Measurements from ENCODE around the gene ZNF280C.
"Not testable (repeated sequence)": the region's sequence is repeated elsewhere in the genome, so short reads cannot be mapped to it uniquely, and the experiment has no call there.

ZNF280C gene, protein sequence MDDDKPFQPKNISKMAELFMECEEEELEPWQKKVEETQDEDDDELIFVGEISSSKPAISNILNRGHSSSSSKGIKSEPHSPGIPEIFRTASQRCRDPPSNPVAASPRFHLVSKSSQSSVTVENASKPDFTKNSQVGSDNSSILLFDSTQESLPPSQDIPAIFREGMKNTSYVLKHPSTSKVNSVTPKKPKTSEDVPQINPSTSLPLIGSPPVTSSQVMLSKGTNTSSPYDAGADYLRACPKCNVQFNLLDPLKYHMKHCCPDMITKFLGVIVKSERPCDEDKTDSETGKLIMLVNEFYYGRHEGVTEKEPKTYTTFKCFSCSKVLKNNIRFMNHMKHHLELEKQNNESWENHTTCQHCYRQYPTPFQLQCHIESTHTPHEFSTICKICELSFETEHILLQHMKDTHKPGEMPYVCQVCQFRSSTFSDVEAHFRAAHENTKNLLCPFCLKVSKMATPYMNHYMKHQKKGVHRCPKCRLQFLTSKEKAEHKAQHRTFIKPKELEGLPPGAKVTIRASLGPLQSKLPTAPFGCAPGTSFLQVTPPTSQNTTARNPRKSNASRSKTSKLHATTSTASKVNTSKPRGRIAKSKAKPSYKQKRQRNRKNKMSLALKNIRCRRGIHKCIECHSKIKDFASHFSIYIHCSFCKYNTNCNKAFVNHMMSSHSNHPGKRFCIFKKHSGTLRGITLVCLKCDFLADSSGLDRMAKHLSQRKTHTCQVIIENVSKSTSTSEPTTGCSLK

DNA sequence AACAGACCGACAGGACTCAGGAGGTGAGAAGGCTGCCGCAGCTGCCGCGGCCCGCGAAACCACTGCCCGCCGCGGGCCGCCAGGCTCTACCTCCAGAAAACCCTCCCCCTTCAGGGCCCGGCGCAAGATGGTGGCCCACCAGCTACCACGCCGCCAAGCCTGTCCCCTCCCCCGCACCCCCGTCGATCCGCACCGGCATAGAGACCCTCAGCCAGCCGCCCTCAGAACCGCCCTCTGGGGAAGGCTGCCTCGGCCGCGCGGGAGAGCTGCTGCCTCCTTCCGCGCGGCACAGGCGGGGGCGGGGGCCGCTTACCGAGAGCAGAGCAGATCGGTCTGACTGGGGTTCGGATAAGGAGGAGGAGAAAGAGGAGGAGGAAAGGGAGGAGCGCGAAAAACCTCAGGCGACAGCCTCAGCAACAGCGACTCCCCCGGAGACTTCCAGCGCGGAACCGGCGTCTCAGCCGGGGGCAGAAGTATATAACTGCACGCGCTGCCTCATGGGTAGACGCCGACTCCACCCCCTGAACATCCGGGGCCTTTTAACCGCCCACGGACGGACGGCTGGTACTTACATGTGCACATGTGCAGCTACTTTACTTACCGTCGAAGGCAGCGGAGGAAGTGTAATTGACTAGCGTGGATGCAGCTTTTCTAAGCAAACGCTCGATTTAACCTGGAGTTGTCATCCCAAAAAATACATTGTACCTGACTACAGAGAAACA, at the start of gene ZNF280C:
Gene ZNF280C, minus strand, starts transcription at position 451 of the 722 bp plus-strand sequence. CDS start 8,450 bp downstream, outside the sequence.
- peak; percentile 83 to 86 for DNase-seq (ENCODE audit: low read depth in 2 of 2)

DNA sequence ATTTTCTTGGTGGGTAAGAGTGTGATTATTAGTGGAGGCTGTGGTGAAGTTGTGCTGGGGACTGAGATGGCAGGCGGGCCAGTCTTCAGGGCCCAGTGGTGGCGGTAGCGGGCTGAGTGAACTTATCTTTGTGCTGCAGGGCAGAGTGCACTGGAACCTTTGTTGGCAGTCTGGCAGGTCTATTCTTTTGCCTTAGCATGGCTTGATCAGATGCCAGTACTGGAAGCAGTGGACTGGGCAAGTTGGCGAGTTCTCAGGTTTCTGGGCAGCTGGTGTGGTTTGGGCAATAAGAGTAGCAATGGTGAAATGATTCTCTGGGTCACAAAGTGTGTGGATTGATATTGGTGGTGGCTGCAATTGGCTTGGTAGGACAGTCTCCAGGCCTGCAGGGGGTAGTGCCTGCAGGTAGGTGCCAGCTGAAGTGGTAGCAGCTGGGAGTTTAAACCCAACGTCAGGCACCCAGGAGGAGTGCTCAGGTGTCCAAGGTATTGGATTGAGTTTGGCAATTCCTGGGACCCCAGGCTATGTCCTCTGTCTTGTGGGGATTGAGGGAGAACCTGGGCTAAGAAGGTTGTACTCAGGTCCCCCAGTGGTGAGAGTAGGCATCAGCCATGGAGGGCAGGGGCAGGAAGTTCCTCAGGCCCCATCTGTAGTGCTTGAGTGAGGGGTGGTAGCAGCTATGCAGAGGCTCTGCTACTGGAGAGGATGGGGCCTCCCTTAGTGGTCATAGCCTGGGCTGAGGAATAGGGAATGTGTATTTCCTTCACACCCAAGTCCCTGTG, 36.1 kb upstream of the ZNF280C start:
- no peak for DNase-seq (ENCODE audit: low read depth in 2 of 2)

DNA sequence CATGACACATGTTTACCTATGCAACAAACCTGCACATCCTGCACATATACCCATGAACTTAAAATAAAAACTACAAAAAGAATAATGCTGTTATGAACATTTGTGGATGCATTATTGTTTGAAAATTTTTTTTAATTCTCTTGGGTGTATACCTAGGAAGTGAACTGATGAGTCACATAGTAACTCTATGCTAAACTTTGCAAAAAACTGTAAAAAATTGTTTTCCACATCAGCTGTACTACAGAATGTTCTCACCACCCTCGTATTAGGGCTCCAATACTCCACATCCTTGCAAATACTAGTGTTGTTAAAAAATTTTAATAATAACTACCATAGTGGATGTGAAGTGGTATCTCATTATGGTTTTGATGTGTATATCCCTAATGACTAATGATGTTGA, 33.3 kb upstream of the ZNF280C start:
- no peak for DNase-seq (ENCODE audit: low read depth in 2 of 2)

DNA sequence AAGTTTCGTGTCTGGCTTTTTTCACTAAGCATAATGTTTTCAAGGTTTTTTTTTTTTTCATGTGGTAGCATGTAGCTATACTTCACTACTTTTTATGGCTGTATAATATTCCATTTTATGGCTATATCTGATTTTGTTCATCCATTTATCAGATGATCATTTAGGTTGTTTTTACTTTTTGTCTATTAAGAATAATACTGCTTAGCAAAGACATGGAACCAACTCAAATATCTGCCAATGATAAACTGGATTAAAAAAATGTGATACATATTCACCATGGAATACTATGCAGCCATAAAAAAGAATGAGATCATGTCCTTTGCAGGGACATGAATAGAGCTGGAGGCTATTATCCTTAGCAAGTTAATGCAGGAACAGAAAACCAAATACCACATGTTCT, 32.7 kb upstream of the ZNF280C start:
- DNase-seq (ENCODE audit: low read depth in 2 of 2), result no peak

DNA sequence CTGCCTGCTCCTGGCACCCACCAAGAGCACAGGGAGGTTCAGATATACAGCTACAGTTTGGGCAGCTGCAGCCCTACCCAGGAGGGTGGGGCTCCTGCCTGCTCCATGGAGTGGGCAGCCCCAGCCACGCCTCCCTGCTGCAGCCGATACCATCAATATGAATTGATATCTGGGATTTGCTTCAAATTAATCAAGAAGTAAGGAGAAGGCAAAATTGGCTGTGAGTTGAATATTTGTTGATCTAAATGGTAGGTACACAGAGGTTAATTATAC, 31.2 kb upstream of the ZNF280C start:
- DNase-seq (ENCODE audit: low read depth in 2 of 2), result no peak

DNA sequence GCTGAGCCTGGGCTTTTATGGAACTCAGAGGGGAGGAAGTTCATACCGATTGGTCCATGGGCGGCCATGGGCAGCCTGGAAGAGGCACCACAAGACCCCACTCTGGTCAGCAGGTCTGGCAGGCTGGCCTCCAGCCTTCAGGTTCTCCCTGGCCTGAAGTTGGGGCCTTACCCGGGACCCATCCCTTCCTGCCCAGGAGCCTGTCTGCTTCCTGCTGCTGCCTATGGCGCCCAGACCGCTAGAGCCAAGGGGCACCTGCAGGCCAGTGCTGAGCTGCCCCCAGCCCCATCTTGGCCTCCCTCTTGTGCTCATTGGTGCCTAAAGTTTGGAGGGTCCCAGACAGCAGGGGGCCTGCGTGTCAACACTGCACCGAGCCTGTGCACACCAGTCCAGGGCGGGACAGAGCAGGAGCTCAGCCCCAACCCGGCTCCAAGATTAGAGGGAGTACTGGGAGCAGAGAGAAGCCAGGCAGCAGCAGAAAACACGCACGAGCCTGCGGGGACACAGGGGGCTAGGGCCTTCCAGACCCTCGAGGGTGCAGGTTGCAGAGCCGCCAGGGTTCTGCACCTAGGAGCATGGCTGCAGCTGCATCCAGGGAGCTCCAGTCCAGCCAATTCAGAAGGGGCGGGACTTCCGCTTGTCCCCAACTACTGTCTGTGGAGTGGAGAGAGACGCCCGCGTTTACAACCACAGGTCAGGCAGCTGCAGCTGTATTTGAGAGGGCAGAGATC, 30.7 kb upstream of the ZNF280C start:
- DNase-seq (ENCODE audit: low read depth in 2 of 2), result no peak

DNA sequence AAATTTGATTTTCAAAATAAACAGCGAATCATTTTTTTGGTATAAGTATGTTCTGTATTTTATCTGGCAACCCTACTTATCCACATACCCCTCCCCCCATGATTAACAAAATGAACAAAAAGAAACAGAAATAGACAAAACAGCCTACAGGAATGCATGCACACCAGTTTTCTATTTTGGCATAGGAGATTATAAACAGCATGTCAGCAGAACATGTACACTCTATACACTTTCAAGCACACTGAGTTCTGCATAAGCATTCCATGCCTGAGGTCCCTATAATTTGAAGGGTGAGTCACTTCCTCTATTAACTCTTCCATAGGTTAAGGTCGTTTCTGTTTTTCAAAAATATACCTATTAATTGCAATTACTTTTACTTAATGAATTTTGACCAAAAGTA, 28.0 kb upstream of the ZNF280C start:
- no peak for DNase-seq (ENCODE audit: low read depth in 2 of 2)

DNA sequence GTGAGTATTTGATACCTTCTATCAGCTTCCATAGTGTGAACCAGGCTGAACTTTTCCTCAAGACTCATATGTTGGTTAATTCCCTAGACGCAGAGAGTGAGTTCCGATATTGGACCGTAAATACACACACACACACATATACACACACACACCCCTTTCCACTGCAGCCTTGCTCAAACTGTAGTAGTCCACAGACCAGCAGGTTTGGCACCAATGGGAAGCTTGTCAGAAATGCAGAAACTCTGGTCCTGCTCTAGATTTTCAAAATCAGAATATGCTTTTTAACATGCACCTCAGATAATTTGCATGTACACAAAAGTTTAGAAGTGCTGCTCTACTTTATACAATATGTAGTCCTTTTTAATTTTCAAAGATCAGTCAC, 27.6 kb upstream of the ZNF280C start:
- no peak for DNase-seq (ENCODE audit: low read depth in 2 of 2)

DNA sequence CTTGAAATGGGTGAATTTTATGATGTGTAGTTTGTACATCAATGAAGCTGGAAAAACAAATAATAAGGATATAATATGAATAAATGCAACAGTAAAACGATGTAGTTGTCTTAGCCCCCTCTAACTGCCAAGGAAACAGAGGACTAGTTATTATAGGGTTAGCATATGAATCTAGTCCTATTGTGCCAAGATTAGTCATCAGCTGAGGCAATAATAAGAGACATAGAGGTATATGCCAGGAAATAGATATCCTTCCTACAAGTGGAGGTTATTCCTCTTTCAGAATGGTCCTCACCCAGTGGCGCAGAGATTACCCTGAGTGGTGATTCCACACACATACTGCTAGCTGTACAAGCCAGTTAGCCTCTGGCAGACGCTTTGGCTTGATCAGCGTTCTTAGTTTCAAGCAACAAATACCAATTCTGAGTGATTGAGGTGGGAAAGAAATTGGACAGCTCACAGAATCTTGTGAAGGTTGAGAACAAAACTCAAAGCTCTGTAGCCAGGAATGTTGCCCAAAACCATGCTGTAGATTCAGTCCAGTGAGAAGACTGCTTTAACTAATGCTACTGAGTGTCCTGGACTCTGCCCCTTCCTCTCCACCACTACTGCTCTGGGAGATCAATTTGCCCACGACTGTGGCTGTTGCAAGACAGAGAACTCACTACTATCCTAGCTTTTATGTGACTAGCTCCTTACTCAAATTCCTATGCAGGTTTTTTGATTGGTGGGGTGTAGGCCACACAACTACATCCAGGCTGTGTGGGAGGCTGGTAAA, 27.0 kb upstream of the ZNF280C start:
- DNase-seq (ENCODE audit: low read depth in 2 of 2), result no peak

DNA sequence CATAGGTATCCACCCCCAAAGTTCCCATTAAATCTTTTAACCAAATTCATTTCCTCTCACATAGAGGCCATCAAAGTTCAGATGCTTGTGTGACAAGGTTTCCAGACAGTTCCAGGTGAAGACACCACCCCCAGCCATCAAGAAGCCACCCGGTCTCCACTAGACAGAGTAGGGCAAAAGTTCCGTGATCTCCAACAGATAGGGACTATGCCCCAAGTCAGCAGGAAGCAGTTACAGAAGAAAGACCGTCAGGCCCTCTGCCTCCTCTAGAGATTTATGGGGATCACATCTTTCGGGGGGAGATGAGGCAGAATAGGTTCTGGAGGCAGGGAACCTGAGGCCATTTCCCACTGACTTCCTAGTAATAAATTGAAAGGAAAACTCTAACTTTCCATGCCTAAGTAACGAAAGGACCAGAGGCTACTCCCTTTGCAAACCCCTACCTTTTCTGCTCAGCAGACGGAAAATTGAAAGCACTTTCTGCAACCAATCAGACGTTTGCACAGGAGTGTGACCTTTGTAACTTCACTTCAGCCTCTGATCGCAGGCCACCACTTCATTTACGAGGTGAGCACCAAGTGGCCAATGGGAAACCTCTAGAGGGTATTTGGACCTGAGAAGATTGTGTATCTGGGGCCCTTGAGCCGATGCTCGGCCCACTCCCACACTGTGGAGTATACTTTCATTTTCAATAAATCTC, 18.5 kb upstream of the ZNF280C start:
- DNase-seq (ENCODE audit: low read depth in 2 of 2), result no peak

DNA sequence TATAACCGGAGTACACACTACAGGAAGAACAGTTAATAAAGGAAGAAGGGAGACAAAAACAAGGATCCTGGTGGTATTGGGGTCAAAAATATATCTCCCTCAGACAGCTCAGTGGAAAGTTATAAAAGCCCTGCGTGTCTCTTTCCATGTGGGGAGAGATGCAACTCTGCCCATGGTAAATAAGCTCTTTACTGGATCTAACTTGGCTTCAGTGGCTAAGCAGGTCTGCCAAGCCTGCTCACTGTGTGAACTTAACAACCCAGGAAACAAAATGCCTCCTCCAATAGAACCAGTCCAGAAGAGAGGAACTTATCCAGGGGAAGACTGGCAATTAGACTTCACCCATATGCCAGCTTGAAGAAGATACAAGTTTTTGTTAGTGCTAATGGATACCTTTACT, 17.0 kb upstream of the ZNF280C start:
- DNase-seq (ENCODE audit: low read depth in 2 of 2), result no peak

DNA sequence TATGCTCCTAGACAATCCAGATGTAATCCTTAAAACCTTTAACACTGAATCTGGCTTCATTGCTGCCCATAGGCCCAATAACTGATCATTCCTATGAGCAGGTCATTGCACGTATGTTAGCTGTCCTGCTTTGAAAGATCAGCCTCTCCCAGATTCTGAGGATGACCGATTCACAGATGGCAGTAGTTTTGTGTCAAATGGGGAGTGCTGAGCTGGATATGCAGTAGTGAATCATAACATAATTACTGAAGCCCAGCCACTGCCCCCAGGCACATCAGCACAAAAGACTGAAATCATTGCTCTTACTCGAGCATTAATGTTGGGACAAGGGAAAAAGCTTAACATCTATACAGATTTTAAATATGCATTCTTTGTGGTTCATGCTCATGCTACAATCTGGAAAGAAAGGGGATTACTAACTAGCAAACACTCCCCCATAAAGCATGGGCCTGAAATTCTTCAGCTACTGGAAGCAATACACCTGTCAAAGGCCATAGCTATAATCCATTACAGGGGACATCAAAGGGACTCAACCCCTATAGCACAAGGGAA, 16.4 kb upstream of the ZNF280C start:
- DNase-seq (ENCODE audit: low read depth in 2 of 2), result no peak

DNA sequence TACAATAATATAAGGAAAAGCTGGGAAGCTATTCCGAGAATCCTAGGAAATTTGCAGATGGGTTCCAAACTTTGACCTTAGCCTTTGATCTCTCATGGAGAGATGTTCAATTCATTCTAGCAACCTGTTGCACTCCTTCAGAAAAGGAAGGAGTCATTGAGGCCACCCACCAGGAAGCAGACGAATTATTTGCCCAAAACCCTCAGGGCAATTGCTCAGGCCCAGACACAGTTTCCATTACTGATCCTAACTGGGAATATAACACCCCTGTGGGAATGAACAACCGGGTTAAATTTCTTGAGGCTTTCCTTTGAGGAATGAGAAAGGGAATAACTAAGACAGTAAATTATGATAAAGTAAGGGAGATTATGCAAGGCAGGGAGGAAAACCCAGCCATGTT, 13.5 kb upstream of the ZNF280C start:
- DNase-seq (ENCODE audit: low read depth in 2 of 2), result no peak

DNA sequence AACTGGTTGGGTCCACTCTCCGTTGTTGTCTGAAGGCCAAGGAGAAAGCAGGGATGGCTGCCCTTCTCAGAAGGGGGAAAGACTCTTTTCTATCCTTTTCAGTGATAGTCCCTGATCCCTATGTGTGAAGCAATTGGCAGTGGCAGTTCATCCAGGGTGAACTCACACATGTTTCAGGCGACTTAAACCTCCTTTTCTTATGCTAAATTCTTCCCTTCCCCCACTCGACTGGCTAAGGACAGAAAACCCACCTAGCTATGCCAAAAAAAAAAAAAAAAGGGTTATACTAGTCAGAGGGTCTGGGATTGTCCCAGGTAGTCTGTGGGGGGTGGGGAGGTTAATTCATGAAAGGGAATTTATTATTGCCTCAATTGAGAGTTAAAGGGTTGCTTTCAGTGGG, 12.2 kb upstream of the ZNF280C start:
- no peak for DNase-seq (ENCODE audit: low read depth in 2 of 2)

DNA sequence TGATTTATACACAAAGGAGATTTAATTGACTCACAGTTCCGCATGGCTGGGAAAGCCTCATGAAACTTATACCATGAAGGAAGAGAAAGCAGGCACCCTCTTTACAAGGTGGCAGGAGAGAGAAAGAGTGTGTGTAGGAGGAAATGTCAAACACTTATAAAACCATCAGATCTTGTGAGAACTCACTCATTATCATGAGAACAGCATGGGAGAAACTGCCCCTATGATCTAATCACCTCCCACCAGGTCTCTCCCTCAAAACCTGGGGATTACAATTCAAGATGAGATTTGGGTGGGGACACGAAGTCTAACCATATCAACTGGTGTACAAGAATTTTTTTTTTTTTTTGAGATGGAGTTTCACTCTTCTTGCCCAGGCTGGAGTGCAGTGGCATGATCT, 3.6 kb upstream of the ZNF280C start:
- DNase-seq (ENCODE audit: low read depth in 2 of 2), result not testable (repeated sequence)

DNA sequence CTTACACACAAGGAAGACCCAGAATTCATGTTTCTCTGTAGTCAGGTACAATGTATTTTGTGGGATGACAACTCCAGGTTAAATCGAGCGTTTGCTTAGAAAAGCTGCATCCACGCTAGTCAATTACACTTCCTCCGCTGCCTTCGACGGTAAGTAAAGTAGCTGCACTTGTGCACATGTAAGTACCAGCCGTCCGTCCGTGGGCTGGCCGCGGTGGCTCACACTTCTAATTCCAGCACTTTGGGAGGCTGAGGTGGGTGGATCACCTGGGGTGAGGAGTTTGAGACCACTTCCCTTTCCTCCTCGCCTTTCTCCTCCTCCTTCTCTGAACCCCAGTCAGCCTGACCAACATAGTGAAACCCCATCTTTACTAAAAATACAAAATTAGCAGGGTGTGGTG, 692 bp upstream of the ZNF280C start:
- DNase-seq (ENCODE audit: low read depth in 2 of 2), result not testable (repeated sequence)

DNA sequence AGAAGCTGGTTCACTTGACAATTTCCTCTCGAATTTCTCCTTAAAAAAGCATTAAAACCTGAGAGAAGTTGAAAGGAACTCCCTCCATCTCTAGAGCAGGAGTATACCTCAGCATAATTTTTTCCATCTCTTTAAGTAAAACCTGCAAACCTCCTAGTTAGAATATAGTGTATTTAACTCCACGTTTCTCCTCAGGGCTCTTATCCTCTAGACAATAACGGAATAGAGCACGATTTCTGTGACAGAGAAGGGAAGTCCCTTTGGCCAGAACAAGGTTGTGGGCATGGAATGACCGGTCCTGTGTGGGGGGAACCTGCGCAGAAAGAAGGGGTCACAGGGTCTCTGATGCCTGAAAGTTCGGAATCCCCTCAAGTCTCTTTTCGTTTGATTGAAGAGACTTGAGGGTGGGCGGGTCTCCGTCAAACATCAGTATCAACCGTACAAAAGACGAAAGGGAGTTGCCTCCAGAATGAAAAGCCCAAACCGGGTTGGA, 697 bp downstream of the ZNF280C start:
- peak in 1 of 2 donors; percentile 1 for DNase-seq (ENCODE audit: low read depth in 2 of 2)

DNA sequence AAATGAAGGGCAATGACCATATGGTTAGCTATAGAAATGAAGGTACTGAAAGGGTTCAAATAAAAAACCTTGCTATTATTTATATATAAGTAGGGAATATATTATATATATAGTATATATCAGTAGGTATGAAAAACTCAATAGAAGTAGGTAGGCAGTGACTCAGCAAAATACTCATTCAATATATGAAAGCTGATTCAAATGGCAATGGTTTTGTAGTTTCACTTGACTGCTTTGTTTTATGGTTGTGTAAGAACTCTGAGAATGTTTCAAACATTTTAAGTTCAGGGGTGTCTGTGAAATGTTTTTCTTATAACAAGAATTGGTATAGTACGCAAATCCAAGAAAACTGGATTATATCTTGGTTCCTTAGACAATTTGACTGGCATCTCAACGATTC, 4.1 kb downstream of the ZNF280C start:
- no peak for DNase-seq (ENCODE audit: low read depth in 2 of 2)

DNA sequence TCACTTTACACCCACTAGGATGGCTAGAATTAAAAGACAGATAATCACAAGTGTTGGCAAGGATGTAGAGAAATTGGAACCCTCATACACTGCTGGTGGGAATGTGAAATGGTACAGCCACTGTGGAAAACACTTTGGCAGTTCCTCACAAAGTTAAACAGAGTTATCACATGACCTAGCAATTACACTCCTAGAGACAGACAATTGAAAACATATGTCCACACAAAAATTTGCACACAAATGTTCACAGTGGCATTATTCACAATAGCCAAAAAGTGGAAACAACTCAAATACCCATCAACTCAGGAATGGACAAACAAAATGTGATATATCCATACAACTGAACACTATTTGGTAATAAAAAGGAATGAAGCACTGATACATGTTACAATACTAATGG, 5.7 kb downstream of the ZNF280C start:
- DNase-seq (ENCODE audit: low read depth in 2 of 2), result no peak
